ENCODE data around the gene FKBP5. TPM values are rescaled to one million over a fixed set of nuclear protein-coding genes. Genes with fewer than 3 reads are reported as not detected.

The FKBP5 gene
- total and polyA plus RNA-seq, 9 of the 15 experiments (the other 6 are each of a cell fraction or from before 2014, with no cell fraction given) = 32.7 to 151 (median 75.0) TPM

DNA sequence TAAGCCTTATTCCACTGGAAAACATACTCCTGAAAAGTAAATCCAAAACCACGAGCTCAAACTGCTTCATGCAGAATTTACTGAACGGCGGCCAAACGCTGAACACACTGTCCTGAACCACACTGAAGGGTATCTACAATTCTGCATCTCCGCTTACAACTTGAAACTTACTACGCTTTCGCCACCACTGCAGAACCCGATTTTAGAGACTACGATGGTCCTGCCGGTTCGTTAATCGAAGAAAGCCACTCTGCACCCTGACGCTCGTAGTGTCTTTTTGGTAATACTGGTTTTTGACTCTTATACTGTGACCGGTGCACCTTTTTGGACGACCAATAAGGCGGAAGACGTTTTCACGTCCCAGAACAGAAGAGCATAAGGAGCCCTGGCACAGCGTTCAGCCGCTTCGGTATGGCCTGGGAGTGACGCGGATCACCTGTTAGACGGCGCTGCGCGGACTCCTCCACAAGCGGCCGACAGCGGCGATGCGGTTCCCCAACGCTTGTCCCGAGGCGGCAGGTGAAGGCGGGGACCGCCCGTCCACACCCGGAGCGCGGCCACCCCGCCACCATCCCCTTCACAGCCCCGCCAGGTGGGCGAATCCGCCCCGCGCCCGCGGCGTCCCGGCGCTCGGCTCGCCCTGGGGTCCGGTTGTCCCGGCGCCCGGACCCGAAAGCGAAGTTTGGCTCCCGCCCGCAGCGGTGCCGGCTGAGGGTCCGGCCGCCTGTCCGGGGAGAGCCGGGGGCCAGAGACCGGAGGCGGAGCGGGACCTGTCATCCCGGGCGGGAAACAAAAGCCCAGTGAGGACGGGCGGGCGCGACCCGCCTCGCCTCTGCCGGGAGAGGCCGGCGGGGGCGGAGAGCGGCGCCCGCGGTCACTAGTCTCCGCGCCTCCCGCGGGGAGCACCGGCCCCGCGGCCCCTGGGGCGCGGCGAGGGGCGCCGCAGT, 784 bp downstream of the FKBP5 start (continued):
- TF ChIP-seq, protein P1, sequence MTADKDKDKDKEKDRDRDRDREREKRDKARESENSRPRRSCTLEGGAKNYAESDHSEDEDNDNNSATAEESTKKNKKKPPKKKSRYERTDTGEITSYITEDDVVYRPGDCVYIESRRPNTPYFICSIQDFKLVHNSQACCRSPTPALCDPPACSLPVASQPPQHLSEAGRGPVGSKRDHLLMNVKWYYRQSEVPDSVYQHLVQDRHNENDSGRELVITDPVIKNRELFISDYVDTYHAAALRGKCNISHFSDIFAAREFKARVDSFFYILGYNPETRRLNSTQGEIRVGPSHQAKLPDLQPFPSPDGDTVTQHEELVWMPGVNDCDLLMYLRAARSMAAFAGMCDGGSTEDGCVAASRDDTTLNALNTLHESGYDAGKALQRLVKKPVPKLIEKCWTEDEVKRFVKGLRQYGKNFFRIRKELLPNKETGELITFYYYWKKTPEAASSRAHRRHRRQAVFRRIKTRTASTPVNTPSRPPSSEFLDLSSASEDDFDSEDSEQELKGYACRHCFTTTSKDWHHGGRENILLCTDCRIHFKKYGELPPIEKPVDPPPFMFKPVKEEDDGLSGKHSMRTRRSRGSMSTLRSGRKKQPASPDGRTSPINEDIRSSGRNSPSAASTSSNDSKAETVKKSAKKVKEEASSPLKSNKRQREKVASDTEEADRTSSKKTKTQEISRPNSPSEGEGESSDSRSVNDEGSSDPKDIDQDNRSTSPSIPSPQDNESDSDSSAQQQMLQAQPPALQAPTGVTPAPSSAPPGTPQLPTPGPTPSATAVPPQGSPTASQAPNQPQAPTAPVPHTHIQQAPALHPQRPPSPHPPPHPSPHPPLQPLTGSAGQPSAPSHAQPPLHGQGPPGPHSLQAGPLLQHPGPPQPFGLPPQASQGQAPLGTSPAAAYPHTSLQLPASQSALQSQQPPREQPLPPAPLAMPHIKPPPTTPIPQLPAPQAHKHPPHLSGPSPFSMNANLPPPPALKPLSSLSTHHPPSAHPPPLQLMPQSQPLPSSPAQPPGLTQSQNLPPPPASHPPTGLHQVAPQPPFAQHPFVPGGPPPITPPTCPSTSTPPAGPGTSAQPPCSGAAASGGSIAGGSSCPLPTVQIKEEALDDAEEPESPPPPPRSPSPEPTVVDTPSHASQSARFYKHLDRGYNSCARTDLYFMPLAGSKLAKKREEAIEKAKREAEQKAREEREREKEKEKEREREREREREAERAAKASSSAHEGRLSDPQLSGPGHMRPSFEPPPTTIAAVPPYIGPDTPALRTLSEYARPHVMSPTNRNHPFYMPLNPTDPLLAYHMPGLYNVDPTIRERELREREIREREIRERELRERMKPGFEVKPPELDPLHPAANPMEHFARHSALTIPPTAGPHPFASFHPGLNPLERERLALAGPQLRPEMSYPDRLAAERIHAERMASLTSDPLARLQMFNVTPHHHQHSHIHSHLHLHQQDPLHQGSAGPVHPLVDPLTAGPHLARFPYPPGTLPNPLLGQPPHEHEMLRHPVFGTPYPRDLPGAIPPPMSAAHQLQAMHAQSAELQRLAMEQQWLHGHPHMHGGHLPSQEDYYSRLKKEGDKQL (CRISPR knock-in tag; IDR thresholded peaks at IDR 0.05; ENCODE audit: borderline replicate concordance) = no peak
- TF ChIP-seq HNRNPUL1 (IDR thresholded peaks at IDR 0.05; ENCODE audit: low read length) = no peak
- TF ChIP-seq SMAD1 (IDR thresholded peaks at IDR 0.05; ENCODE audit: low read depth, low read length, partially characterized antibody) = no peak
- TF ChIP-seq KDM4B (IDR thresholded peaks at IDR 0.05; ENCODE audit: borderline replicate concordance in 2 of 2, low read depth in 1 of 2) = no peak
- TF ChIP-seq KDM1A (IDR thresholded peaks at IDR 0.05) = no peak
- TF ChIP-seq ZSCAN29 (IDR thresholded peaks at IDR 0.05) = peak; percentile 81
- no peak for TF ChIP-seq MEIS2 (IDR thresholded peaks at IDR 0.05; ENCODE audit: partially characterized antibody)
- TF ChIP-seq, protein P2, sequence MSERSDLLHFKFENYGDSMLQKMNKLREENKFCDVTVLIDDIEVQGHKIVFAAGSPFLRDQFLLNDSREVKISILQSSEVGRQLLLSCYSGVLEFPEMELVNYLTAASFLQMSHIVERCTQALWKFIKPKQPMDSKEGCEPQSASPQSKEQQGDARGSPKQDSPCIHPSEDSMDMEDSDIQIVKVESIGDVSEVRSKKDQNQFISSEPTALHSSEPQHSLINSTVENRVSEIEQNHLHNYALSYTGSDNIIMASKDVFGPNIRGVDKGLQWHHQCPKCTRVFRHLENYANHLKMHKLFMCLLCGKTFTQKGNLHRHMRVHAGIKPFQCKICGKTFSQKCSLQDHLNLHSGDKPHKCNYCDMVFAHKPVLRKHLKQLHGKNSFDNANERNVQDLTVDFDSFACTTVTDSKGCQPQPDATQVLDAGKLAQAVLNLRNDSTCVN (CRISPR knock-in tag; IDR thresholded peaks at IDR 0.05) = no peak
- no peak for TF ChIP-seq TAL1 (IDR thresholded peaks at IDR 0.05)
- no peak for TF ChIP-seq CREBBP (IDR thresholded peaks at IDR 0.05; ENCODE audit: low read depth, low read length)
- TF ChIP-seq ZNF253 (CRISPR knock-in tag; conservative IDR thresholded peaks at IDR 0.05) = no peak
- no peak for TF ChIP-seq CBX5 (IDR thresholded peaks at IDR 0.05; ENCODE audit: borderline replicate concordance, low read depth)
- TF ChIP-seq ILF3 (IDR thresholded peaks at IDR 0.05; ENCODE audit: borderline replicate concordance) = no peak
- TF ChIP-seq RBM14 (IDR thresholded peaks at IDR 0.05; ENCODE audit: borderline replicate concordance, insufficient read depth, low read depth, low read length) = no peak
- TF ChIP-seq, protein P3, sequence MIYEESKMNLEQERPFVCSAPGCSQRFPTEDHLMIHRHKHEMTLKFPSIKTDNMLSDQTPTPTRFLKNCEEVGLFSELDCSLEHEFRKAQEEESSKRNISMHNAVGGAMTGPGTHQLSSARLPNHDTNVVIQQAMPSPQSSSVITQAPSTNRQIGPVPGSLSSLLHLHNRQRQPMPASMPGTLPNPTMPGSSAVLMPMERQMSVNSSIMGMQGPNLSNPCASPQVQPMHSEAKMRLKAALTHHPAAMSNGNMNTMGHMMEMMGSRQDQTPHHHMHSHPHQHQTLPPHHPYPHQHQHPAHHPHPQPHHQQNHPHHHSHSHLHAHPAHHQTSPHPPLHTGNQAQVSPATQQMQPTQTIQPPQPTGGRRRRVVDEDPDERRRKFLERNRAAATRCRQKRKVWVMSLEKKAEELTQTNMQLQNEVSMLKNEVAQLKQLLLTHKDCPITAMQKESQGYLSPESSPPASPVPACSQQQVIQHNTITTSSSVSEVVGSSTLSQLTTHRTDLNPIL (CRISPR knock-in tag; IDR thresholded peaks at IDR 0.05) = no peak
- no peak for TF ChIP-seq SAFB (IDR thresholded peaks at IDR 0.05; ENCODE audit: borderline replicate concordance, low read depth, low read length)
- TF ChIP-seq SMC3 (conservative IDR thresholded peaks at IDR 0.05; ENCODE audit: insufficient read depth, low read depth, low read length) = no peak
